Small intestine (tissue), 7 donors: ENCODE data around the gene ZDHHC16. TPM values are rescaled to one million over a fixed set of nuclear protein-coding genes. Genes with fewer than 3 reads are reported as not detected.
"Not testable (repeated sequence)": the region's sequence is repeated elsewhere in the genome, so short reads cannot be mapped to it uniquely, and the experiment has no call there.

ENCODE experiments used
- DNase-seq, 2 donors: peaks; one replicate each; pipeline versions ENCODE4 v3.0.0 to v3.0.0-alpha.2; 2013
- FAIRE-seq: peaks from 2 replicates; lab custom pipeline; 2012; peaks lifted over from hg19 to GRCh38; lab: Jason Lieb, UNC
- H3K27ac ChIP-seq, 3 donors: one replicate each; pipeline ENCODE4 v1.5.1; 2013; ENCODE audit warnings: low read length in 2 of 3, mild to moderate bottlenecking in 2 of 3, control low read depth in 1 of 3, inconsistent platforms in 1 of 3, low read depth in 1 of 3, moderate library complexity in 1 of 3
- H3K27me3 ChIP-seq, 3 donors: one replicate each; pipeline ENCODE4 v1.6.1; 2013; ENCODE audit warnings: low read length in 3 of 3, inconsistent platforms in 1 of 3; ENCODE audit not compliant: control insufficient read depth in 3 of 3, insufficient read depth in 3 of 3
- H3K36me3 ChIP-seq, 3 donors: one replicate each; pipeline ENCODE4 v1.6.1; 2013; ENCODE audit warnings: low read length in 3 of 3, inconsistent platforms in 1 of 3, low read depth in 1 of 3, mild to moderate bottlenecking in 1 of 3, moderate library complexity in 1 of 3; ENCODE audit not compliant: control insufficient read depth in 3 of 3, insufficient read depth in 2 of 3
- H3K4me1 ChIP-seq, 3 donors: one replicate each; pipeline ENCODE4 v1.6.1; 2013; ENCODE audit warnings: low read length in 2 of 3, inconsistent platforms in 1 of 3, low read depth in 1 of 3, mild to moderate bottlenecking in 1 of 3, moderate library complexity in 1 of 3; ENCODE audit not compliant: control insufficient read depth in 3 of 3, insufficient read depth in 2 of 3
- H3K4me3 ChIP-seq, 3 donors: one replicate each; pipeline ENCODE4 v1.5.1; 2013; ENCODE audit warnings: low read length in 3 of 3, control low read depth in 1 of 3, inconsistent platforms in 1 of 3, low read depth in 1 of 3, mild to moderate bottlenecking in 1 of 3, moderate library complexity in 1 of 3
- H3K9me3 ChIP-seq, 2 donors: one replicate each; pipeline ENCODE4 v1.6.1; 2013; ENCODE audit warnings: low read depth in 1 of 2, low read length in 1 of 2; ENCODE audit not compliant: control insufficient read depth in 2 of 2, insufficient read depth in 1 of 2
- WGBS, 3 donors: extraction: QIAGEN DNeasy Blood & Tissue Kit; methylation state at CpG; one replicate each; pipeline ENCODE4 v1.1.7; 2013; 5-methylcytosine and 5-hydroxymethylcytosine counted together
- polyA plus RNA-seq, 4 donors: library from polyadenylated mRNA; stranded (reverse) in 3 of 4; unstranded in 1 of 4; fragments of 200-250 nt in 3 of 4; fragments of 120-200 nt in 1 of 4; gene quantifications; one replicate each; pipeline versions ENCODE4 v1.2.1 to v1.2.3, GENCODE V29; 2013
- donor health status: healthy with polysubstance abuse.
- donor health status: control.
- donor health status: control.
- donor health status: Bipolar disorder and iron deficiency.
- donor health status: healthy.

The ZDHHC16 gene
- polyA plus RNA-seq, 4 donors, result 17.0 to 36.0 (median 28.9) TPM

- Histone ChIP-seq H3K27ac (peak overlapping the region in 1 of 3 donors; percentile 42), H3K27me3 (no peaks in the 10 kb centered on the region), H3K9me3 (no peaks in the 10 kb centered on the region), H3K4me1 (peaks cover 0 to 5% (median 0%) of the 10 kb centered on the region in 3 donors), H3K4me3 (peak overlapping the region in 1 of 3 donors; percentile 19), H3K36me3 (no peaks in the 10 kb centered on the region)
- WGBS, 3 donors, result 2 to 6% (median 4%) methylated on average over 10 of the region's 10 CpGs
- DNase-seq, result peak; percentile 80 to 89
- no peak for FAIRE-seq
These were observed 38.6 kb upstream of the ZDHHC16 start for GRCh38 chr10:97407211-97407951.

- FAIRE-seq (no peak), DNase-seq (no peak)
- H3K4me3 ChIP-seq, result no peak overlapping the region
- no peaks in the 10 kb centered on the region for H3K36me3 ChIP-seq
- H3K27me3 ChIP-seq, result no peaks in the 10 kb centered on the region
- peaks cover 0 to 5% (median 0%) of the 10 kb centered on the region in 3 donors for H3K4me1 ChIP-seq
- no peak overlapping the region for H3K27ac ChIP-seq
- no peaks in the 10 kb centered on the region for H3K9me3 ChIP-seq
- 85 to 97% (median 86%) methylated on average over 2 of the region's 2 CpGs for WGBS, 3 donors
These were observed 38.1 kb upstream of the ZDHHC16 start for GRCh38 chr10:97407952-97408248.

GRCh38 chr10:97408496-97408992 lies 37.4 kb upstream of the ZDHHC16 start:
- Histone ChIP-seq H3K36me3 (peaks cover 0 to 2% (median 0%) of the 10 kb centered on the region in 3 donors), H3K27me3 (no peaks in the 10 kb centered on the region), H3K9me3 (no peaks in the 10 kb centered on the region), H3K27ac (no peak overlapping the region), H3K4me3 (no peak overlapping the region), H3K4me1 (peaks cover 0 to 5% (median 0%) of the 10 kb centered on the region in 3 donors)
- 32 to 60% (median 47%) methylated on average over 10 of the region's 10 CpGs for WGBS, 3 donors
- FAIRE-seq (no peak), DNase-seq (peak in 1 of 2 donors; percentile 38)

GRCh38 chr10:97411406-97411805 lies 34.6 kb upstream of the ZDHHC16 start:
- H3K27ac ChIP-seq, result no peak overlapping the region
- WGBS, 3 donors, result 75 to 81% (median 80%) methylated on average over 4 of the region's 4 CpGs
- H3K4me1 ChIP-seq, result peaks cover 0 to 5% (median 0%) of the 10 kb centered on the region in 3 donors
- no peaks in the 10 kb centered on the region for H3K27me3 ChIP-seq
- H3K9me3 ChIP-seq, result no peaks in the 10 kb centered on the region
- no peak for DNase-seq
- FAIRE-seq, result no peak
- no peak overlapping the region for H3K4me3 ChIP-seq
- H3K36me3 ChIP-seq, result peaks cover 0 to 2% (median 0%) of the 10 kb centered on the region in 3 donors

GRCh38 chr10:97412891-97413304 lies 33.1 kb upstream of the ZDHHC16 start:
- DNase-seq (no peak), FAIRE-seq (no peak)
- Histone ChIP-seq H3K27me3 (no peaks in the 10 kb centered on the region), H3K4me3 (no peak overlapping the region), H3K27ac (no peak overlapping the region), H3K4me1 (no peaks in the 10 kb centered on the region), H3K36me3 (peaks cover 0 to 2% (median 0%) of the 10 kb centered on the region in 3 donors), H3K9me3 (no peaks in the 10 kb centered on the region)
- WGBS, 3 donors, result 71 to 78% (median 77%) methylated on average over 10 of the region's 10 CpGs

- FAIRE-seq, result no peak
- DNase-seq, result no peak
- Histone ChIP-seq H3K4me3 (no peak overlapping the region), H3K27ac (no peak overlapping the region), H3K36me3 (peaks cover 0 to 4% (median 0%) of the 10 kb centered on the region in 3 donors), H3K27me3 (no peaks in the 10 kb centered on the region), H3K4me1 (no peaks in the 10 kb centered on the region), H3K9me3 (no peaks in the 10 kb centered on the region)
- 66 to 93% (median 70%) methylated on average over 6 of the region's 6 CpGs for WGBS, 3 donors
These were observed 29.4 kb upstream of the ZDHHC16 start for GRCh38 chr10:97416565-97416964.

- WGBS, 3 donors, result 84 to 91% (median 85%) methylated on average over 8 of the region's 8 CpGs
- not testable (repeated sequence) for H3K27ac ChIP-seq, H3K9me3 ChIP-seq, DNase-seq, FAIRE-seq, H3K36me3 ChIP-seq, H3K4me3 ChIP-seq, H3K27me3 ChIP-seq
- H3K4me1 ChIP-seq, result peaks cover 5 to 11% (median 10%) of the 10 kb centered on the region in 3 donors
These were observed 22.2 kb upstream of the ZDHHC16 start for GRCh38 chr10:97423757-97424098.

GRCh38 chr10:97425964-97426775 lies 19.8 kb upstream of the ZDHHC16 start, which contains the start of gene PGAM1:
Gene PGAM1, plus strand, starts transcription at chr10:97426191. Its CDS starts 117 bp downstream, at chr10:97426308.
- 0% methylated on average over 43 to 88 of the region's 90 CpGs for WGBS, 3 donors
- H3K27ac ChIP-seq, result peak within 1 kb of the TSS; percentile 72 to 91 (median 89)
- H3K27me3 ChIP-seq, result no peaks in the 10 kb centered on the region
- peak; percentile 96 to 97 for DNase-seq
- no peak for FAIRE-seq
- peaks cover 5 to 12% (median 10%) of the 10 kb centered on the region in 3 donors for H3K4me1 ChIP-seq
- peak within 1 kb of the TSS; percentile 70 to 84 (median 70) for H3K4me3 ChIP-seq
- peaks cover 3 to 18% (median 3%) of the 10 kb centered on the region in 3 donors for H3K36me3 ChIP-seq
- no peaks in the 10 kb centered on the region for H3K9me3 ChIP-seq
